LoVo (cell line): ENCODE results near the gene SLC35G1.

ENCODE experiments used
- DNase-seq: peaks from one replicate; pipeline ENCODE4 v3.0.0-alpha.2; 2016; ENCODE audit warnings: low spot score

SLC35G1 gene

DNA sequence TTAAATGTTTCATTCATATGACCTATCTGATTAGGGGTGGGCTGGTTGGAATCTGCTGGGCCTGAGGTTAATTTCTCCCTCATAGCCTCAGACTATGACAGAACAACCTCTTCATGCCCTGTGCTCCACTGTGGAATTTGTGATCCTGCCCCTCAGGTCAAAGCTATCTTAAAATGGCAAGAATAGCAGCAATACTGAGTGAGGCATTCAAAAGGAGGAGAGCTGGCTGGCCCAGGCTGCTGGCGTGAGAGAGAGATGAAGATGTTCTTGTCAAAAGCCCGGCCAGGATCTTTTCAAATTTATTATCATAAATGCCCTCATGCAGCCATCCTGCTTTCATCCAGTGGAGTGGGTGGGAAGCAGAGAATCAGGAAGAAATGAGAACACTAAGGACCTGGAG lies 58.1 kb downstream of the SLC35G1 start:
- DNase-seq = no peak
